Activated naive CD4-positive, alpha-beta T cell treated with anti-CD3 and anti-CD28 coated beads, Interleukin-2, amount 50 U/mL, for 24 hours (primary cell): ENCODE results near the gene TBC1D22A.

Source experiments
- H3K27ac Mint-ChIP-seq: one replicate; pipeline ENCODE4 v1.8.0; 2021; ENCODE audit warnings: mild to moderate bottlenecking, mixed read lengths
- H3K27me3 Mint-ChIP-seq: one replicate; pipeline ENCODE4 v1.8.0; 2021; ENCODE audit warnings: mixed read lengths
- H3K36me3 Mint-ChIP-seq: one replicate; pipeline ENCODE4 v1.8.0; 2021; ENCODE audit warnings: mixed read lengths
- H3K4me1 Mint-ChIP-seq: one replicate; pipeline ENCODE4 v1.8.0; 2021; ENCODE audit warnings: mixed read lengths
- H3K4me3 Mint-ChIP-seq: one replicate; pipeline ENCODE4 v1.8.0; 2021; ENCODE audit warnings: mild to moderate bottlenecking, mixed read lengths
- H3K9me3 Mint-ChIP-seq: one replicate; pipeline ENCODE4 v1.8.0; 2021; ENCODE audit warnings: mixed read lengths

Gene TBC1D22A

GRCh38 chr22:47157093-47157420 is 394.6 kb downstream of the TBC1D22A start:
- no peak overlapping the region for H3K27ac Mint-ChIP-seq
- H3K27me3 Mint-ChIP-seq = no peaks in the 10 kb centered on the region
- peaks cover 1% of the 10 kb centered on the region for H3K36me3 Mint-ChIP-seq
- no peaks in the 10 kb centered on the region for H3K4me1 Mint-ChIP-seq
- no peak overlapping the region for H3K4me3 Mint-ChIP-seq
- no peaks in the 10 kb centered on the region for H3K9me3 Mint-ChIP-seq

GRCh38 chr22:47157486-47158270 is 395.2 kb downstream of the TBC1D22A start:
- H3K36me3 Mint-ChIP-seq = no peaks in the 10 kb centered on the region
- H3K27ac Mint-ChIP-seq = no peak overlapping the region
- H3K4me1 Mint-ChIP-seq = no peaks in the 10 kb centered on the region
- H3K9me3 Mint-ChIP-seq = no peaks in the 10 kb centered on the region
- H3K4me3 Mint-ChIP-seq = no peak overlapping the region
- no peaks in the 10 kb centered on the region for H3K27me3 Mint-ChIP-seq

- no peak overlapping the region for H3K27ac Mint-ChIP-seq
- H3K9me3 Mint-ChIP-seq = no peaks in the 10 kb centered on the region
- no peaks in the 10 kb centered on the region for H3K27me3 Mint-ChIP-seq
- no peak overlapping the region for H3K4me3 Mint-ChIP-seq
- no peaks in the 10 kb centered on the region for H3K4me1 Mint-ChIP-seq
- H3K36me3 Mint-ChIP-seq = no peaks in the 10 kb centered on the region
These were observed 396.0 kb downstream of the TBC1D22A start for GRCh38 chr22:47158457-47158856.

- H3K4me3 Mint-ChIP-seq = no peak overlapping the region
- H3K27ac Mint-ChIP-seq = no peak overlapping the region
- no peaks in the 10 kb centered on the region for H3K27me3 Mint-ChIP-seq
- H3K9me3 Mint-ChIP-seq = no peaks in the 10 kb centered on the region
- no peaks in the 10 kb centered on the region for H3K36me3 Mint-ChIP-seq
- H3K4me1 Mint-ChIP-seq = no peaks in the 10 kb centered on the region
These were observed 397.1 kb downstream of the TBC1D22A start for GRCh38 chr22:47159592-47159991.

- no peak overlapping the region for H3K4me3 Mint-ChIP-seq
- no peaks in the 10 kb centered on the region for H3K9me3 Mint-ChIP-seq
- H3K27me3 Mint-ChIP-seq = no peaks in the 10 kb centered on the region
- H3K4me1 Mint-ChIP-seq = no peaks in the 10 kb centered on the region
- no peaks in the 10 kb centered on the region for H3K36me3 Mint-ChIP-seq
- H3K27ac Mint-ChIP-seq = no peak overlapping the region
These were observed 397.7 kb downstream of the TBC1D22A start for GRCh38 chr22:47160141-47160541.

GRCh38 chr22:47160781-47161520 is 398.5 kb downstream of the TBC1D22A start:
- no peaks in the 10 kb centered on the region for H3K9me3 Mint-ChIP-seq

GRCh38 chr22:47161631-47162030 is 399.2 kb downstream of the TBC1D22A start:
- Mint-ChIP-seq H3K27ac (no peak overlapping the region), H3K9me3 (no peaks in the 10 kb centered on the region), H3K36me3 (peaks cover 2% of the 10 kb centered on the region), H3K4me1 (no peaks in the 10 kb centered on the region), H3K27me3 (no peaks in the 10 kb centered on the region), H3K4me3 (no peak overlapping the region)

More at GRCh38 chr22:47160781-47161520, 398.5 kb downstream of the TBC1D22A start:
- Mint-ChIP-seq H3K27ac (no peak overlapping the region), H3K4me1 (no peaks in the 10 kb centered on the region), H3K4me3 (no peak overlapping the region), H3K27me3 (no peaks in the 10 kb centered on the region), H3K36me3 (no peaks in the 10 kb centered on the region)

- Mint-ChIP-seq H3K36me3 (peaks cover 2% of the 10 kb centered on the region), H3K9me3 (no peaks in the 10 kb centered on the region), H3K27me3 (no peaks in the 10 kb centered on the region), H3K4me1 (no peaks in the 10 kb centered on the region), H3K4me3 (no peak overlapping the region), H3K27ac (no peak overlapping the region)
These were observed 400.4 kb downstream of the TBC1D22A start for GRCh38 chr22:47162865-47163264.

- no peak overlapping the region for H3K4me3 Mint-ChIP-seq
- H3K27ac Mint-ChIP-seq = no peak overlapping the region
- no peaks in the 10 kb centered on the region for H3K4me1 Mint-ChIP-seq
- H3K9me3 Mint-ChIP-seq = no peaks in the 10 kb centered on the region
- no peaks in the 10 kb centered on the region for H3K27me3 Mint-ChIP-seq
- peaks cover 4% of the 10 kb centered on the region for H3K36me3 Mint-ChIP-seq
These were observed 401.0 kb downstream of the TBC1D22A start for GRCh38 chr22:47163481-47163855.

GRCh38 chr22:47163856-47164513 is 401.5 kb downstream of the TBC1D22A start:
- no peaks in the 10 kb centered on the region for H3K4me1 Mint-ChIP-seq
- H3K9me3 Mint-ChIP-seq = no peaks in the 10 kb centered on the region
- H3K4me3 Mint-ChIP-seq = no peak overlapping the region
- peaks cover 4% of the 10 kb centered on the region for H3K36me3 Mint-ChIP-seq
- H3K27me3 Mint-ChIP-seq = no peaks in the 10 kb centered on the region
- H3K27ac Mint-ChIP-seq = no peak overlapping the region

- Mint-ChIP-seq H3K4me3 (no peak overlapping the region), H3K36me3 (peaks cover 4% of the 10 kb centered on the region), H3K27ac (no peak overlapping the region)
These were observed 402.3 kb downstream of the TBC1D22A start for GRCh38 chr22:47164514-47165337.

GRCh38 chr22:47165338-47166032 is 403.0 kb downstream of the TBC1D22A start:
- no peaks in the 10 kb centered on the region for H3K27me3 Mint-ChIP-seq
- no peak overlapping the region for H3K27ac Mint-ChIP-seq
- no peak overlapping the region for H3K4me3 Mint-ChIP-seq
- peaks cover 6% of the 10 kb centered on the region for H3K36me3 Mint-ChIP-seq
- no peaks in the 10 kb centered on the region for H3K9me3 Mint-ChIP-seq
- H3K4me1 Mint-ChIP-seq = no peaks in the 10 kb centered on the region

More at GRCh38 chr22:47164514-47165337, 402.3 kb downstream of the TBC1D22A start:
- no peaks in the 10 kb centered on the region for H3K9me3 Mint-ChIP-seq
- H3K4me1 Mint-ChIP-seq = no peaks in the 10 kb centered on the region
- no peaks in the 10 kb centered on the region for H3K27me3 Mint-ChIP-seq

- Mint-ChIP-seq H3K36me3 (peaks cover 6% of the 10 kb centered on the region), H3K27me3 (no peaks in the 10 kb centered on the region), H3K4me3 (no peak overlapping the region), H3K9me3 (no peaks in the 10 kb centered on the region), H3K4me1 (no peaks in the 10 kb centered on the region), H3K27ac (no peak overlapping the region)
These were observed 403.6 kb downstream of the TBC1D22A start for GRCh38 chr22:47166033-47166404.

- Mint-ChIP-seq H3K4me1 (no peaks in the 10 kb centered on the region), H3K9me3 (no peaks in the 10 kb centered on the region), H3K27ac (no peak overlapping the region), H3K4me3 (no peak overlapping the region), H3K27me3 (no peaks in the 10 kb centered on the region), H3K36me3 (peaks cover 6% of the 10 kb centered on the region)
These were observed 404.1 kb downstream of the TBC1D22A start for GRCh38 chr22:47166446-47167016.

GRCh38 chr22:47167056-47167455 is 404.6 kb downstream of the TBC1D22A start:
- Mint-ChIP-seq H3K4me1 (no peaks in the 10 kb centered on the region), H3K27ac (no peak overlapping the region), H3K27me3 (no peaks in the 10 kb centered on the region), H3K9me3 (no peaks in the 10 kb centered on the region), H3K4me3 (no peak overlapping the region), H3K36me3 (peaks cover 6% of the 10 kb centered on the region)
